VCaP (cell line): Measurements from ENCODE around the gene MPHOSPH9.
"Not testable (repeated sequence)": the region's sequence is repeated elsewhere in the genome, so short reads cannot be mapped to it uniquely, and the experiment has no call there.

Experiments used
- H3K27ac ChIP-seq: fragments of 450-650 bp; 2 replicates; pipeline ENCODE4 v1.5.1; 2017
- TF ChIP-seq, protein P1 (sequence below): fragments of 450-650 bp; conservative IDR thresholded peaks from 2 replicates; pipeline ENCODE4 v1.5.1; 2017; ENCODE audit warnings: mild to moderate bottlenecking, moderate library complexity

The MPHOSPH9 gene

DNA sequence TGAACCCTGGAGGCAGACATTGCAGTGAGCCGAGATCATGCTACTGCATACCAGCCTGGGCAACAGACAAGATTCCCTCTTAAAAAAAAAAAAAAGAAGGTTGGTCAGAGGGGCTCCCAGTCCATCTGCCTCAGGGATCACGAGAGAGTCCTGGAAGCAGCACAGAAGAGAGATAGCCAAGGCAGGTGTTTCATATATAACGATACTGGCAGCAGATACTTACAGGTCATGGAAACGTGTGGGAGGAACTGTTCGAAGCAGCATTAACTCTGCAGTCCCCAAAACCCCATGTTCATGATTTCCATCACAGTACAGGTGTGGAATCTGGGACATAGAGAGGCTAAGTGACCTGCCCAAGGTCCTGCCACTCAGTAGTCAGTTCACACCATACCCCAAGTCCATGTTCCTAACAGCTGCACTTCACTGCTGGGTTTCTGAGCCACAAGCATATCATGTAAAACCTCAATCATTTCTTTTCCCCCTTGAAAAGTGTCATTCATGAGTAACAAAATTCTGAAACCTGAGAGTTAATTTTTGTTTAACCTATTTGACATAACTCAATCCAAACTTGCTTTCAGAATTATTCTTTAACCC is 22.0 kb upstream of the MPHOSPH9 start:
- no peak overlapping the region for H3K27ac ChIP-seq
- TF ChIP-seq, protein P1, sequence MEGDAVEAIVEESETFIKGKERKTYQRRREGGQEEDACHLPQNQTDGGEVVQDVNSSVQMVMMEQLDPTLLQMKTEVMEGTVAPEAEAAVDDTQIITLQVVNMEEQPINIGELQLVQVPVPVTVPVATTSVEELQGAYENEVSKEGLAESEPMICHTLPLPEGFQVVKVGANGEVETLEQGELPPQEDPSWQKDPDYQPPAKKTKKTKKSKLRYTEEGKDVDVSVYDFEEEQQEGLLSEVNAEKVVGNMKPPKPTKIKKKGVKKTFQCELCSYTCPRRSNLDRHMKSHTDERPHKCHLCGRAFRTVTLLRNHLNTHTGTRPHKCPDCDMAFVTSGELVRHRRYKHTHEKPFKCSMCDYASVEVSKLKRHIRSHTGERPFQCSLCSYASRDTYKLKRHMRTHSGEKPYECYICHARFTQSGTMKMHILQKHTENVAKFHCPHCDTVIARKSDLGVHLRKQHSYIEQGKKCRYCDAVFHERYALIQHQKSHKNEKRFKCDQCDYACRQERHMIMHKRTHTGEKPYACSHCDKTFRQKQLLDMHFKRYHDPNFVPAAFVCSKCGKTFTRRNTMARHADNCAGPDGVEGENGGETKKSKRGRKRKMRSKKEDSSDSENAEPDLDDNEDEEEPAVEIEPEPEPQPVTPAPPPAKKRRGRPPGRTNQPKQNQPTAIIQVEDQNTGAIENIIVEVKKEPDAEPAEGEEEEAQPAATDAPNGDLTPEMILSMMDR: no peak

DNA sequence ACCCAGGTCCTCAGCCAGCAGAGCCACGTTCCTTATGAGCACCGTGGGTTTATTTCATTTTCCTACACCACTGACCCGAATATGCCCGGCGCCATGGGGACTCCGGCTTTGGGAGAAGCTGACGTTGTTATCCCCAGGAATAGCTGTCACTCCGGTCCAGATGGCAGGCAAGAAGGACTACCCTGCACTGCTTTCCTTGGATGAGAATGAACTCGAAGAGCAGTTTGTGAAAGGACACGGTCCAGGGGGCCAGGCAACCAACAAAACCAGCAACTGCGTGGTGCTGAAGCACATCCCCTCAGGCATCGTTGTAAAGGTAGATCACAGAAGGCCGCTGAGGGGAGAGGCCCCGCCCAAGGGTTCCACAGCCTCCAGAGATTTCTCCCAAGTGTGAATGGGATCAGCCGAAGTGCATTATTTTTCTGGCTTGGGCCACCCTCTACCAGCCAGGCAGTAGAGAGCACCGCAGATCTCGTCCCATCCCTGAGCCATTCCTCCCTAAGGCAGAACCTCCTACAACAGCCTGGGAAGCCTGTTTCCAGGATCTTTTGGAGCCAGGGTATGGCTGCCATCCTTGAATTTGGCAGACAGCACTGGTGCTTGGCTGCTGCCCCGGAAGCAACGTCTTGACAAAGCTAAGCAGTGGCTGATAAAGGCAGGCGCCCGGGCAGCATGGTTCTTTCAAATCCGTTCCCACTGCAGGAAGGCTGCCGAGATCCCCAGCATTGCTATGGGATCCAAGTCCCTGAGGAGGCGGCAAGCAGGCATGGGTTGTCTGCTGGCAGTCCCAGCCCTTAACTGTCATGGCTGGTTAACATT is 20.9 kb upstream of the MPHOSPH9 start:
- H3K27ac ChIP-seq: no peak overlapping the region
- TF ChIP-seq, protein P1: no peak

DNA sequence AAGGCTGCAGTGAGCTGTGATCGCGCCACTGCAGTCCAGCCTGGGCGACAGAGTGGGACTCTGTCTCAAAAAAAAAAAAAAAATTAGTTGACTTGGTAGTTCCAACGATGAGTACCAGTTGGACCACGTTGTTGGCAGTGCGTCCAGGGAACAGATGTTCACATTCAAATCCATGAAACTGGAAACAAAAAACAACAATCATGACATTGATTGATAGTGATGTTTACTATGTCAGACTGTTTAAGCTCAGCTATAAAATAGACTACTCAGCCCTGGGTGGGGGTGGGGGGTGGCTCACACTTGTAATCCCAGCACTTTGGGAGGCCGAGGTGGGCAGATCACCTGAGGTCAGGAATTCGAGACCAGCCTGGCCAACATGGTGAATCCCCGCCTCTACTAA is 19.4 kb upstream of the MPHOSPH9 start:
- not testable (repeated sequence) for H3K27ac ChIP-seq

DNA sequence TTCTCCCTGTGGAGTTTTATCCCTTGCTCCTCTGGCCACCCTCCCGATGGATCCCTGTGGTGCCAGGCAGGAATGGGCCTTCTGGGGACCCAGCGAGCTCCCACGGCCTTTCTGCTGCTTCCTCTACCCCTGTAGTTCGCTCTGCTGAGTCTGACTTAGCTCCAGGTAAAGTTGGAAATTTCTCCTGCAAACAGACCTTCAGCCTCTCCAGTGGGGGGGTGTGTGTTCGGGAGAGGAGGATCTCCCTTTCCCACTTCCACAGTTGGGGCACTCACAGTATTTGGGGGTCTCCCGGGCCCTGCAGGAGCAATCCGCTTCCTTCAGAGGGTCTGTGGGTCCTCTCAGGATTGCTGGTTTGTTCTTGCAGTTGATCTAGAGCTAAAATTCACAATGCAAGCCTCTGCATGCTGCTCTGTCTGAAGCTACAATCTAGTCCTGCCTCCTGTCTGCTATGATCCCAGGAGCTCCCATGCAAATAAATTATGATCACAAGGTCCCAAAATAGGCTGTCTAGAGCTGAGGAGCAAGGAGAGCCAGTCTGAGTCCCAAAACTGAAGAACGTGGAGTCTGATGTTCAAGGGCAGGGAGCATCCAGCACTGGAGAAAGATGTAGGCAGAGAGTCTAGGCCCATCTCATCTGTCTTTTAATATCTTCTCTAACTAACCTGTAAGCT is 18.6 kb upstream of the MPHOSPH9 start:
- TF ChIP-seq, protein P1: no peak
- H3K27ac ChIP-seq: peak overlapping the region; percentile 27; the same call in 1 of the 2 replicates

DNA sequence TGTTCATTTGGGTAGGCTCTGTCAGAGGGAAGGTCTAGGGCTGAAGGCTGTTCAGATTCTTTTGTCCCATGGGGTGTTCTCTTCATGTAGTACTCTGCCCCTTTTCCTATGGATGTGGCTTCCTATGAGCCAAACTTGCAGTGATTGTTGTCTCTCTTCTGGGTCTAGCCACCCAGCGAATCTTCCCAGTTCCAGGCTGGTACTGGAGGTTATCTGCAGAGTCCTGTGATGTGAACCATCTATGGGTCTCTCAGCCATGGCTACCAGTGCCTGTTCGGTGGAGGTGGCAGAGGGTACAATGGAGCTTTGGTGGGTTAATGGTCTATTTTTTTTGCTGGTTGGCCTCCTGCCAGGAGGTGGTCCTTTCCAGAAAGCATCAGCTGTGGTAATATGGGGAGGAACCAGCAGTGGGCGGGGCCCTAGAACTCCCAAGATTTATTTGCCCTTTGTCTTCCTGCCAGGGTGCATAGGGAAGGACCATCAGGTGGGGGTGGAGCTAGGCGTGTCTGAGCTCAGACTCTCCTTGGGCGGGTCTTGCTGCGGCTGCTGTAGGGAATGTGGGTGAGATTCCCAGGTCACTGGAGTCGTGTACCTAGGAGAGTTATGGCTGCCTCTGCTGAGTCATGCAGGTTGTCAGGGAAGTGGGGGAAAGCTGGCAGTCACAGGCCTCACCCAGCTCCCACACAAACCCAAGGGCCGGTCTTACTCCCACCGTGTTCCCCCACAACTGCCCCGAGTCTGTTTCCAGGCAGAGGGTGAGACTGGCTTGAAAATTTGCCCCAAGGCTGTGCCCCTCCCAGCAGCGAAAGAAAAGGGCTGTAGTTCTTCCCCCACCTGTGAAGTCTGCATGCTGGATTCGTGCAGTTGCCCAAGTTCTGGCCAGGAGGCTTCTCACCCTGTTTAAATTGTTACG is 17.8 kb upstream of the MPHOSPH9 start:
- H3K27ac ChIP-seq: peak overlapping the region; percentile 27; the same call in 1 of the 2 replicates
- TF ChIP-seq, protein P1: no peak

DNA sequence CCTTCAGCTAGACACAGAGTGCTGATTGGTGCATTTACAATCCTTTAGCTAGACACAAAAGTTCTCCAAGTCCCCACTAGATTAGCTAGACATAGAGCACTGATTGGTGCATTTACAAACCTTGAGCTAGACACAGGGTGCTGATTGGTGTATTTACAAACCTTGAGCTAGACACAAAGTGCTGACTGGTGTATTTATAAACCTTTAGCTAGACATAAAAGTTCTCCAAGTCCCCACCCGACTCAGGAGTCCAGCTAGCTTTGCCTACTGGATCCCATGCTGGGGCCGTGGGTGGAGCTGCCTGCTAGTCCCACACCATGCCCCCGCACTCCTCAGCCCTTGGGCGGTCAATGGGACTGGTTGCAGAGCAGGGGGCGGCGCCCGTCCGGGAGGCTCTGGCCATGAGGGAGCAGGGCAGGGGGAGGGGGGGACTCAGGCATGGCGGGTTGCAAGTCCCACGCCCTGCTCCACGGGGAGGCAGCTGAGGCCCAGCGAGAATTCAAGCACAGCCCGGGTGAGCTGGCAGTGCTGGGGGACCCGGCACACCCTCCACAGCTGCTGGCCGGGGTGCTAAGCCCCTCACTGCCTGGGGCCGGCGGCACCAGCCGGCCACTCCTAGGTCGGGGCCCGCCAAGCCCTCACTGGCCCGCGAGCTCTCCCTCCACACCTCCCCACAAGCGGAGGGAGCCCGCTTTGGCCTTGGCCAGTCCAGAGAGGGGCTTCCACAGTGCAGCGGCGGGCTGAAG is 16.2 kb upstream of the MPHOSPH9 start:
- not testable (repeated sequence) for H3K27ac ChIP-seq

DNA sequence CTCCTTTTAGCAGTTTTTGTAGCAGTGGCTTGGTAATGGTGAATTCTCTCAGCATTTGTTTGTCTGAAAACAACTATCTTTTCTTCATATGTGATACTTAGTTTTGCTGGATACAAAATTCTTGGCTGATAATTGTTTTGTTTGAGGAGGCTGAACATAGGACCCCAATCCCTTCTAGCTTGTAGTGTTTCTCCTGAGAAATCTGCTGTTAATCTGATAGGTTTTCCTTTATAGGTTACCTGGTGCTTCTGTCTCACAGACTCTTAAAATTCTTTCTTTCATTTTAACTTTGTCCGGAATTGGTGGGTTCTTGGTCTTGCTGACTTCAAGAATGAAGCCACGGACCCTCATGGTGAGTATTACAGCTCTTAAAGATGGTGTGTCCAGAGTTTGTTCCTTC is 15.2 kb upstream of the MPHOSPH9 start:
- not testable (repeated sequence) for H3K27ac ChIP-seq

DNA sequence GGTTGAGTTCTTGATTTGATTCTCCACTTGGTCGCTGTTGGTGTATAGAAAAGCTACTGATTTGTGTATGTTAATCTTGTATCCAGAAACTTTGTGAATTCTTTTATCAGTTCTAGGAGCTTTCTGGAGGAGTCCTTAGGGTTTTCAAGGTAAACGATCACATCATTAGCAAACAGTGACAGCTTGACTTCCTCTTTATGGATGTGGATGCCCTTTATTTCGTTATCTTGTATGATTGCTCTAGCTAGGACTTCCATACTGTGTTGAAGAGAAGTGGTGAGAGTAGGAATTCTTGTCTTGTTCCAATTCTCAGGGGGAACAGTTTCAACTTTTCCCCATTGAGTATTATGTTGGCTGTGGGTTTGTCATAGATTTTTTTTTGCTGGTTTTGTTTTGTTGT is 12.7 kb upstream of the MPHOSPH9 start:
- TF ChIP-seq, protein P1: no peak
- H3K27ac ChIP-seq: no peak overlapping the region
